ENCODE data around the gene ATP2A1. TPM values are rescaled to one million over a fixed set of nuclear protein-coding genes. Genes with fewer than 3 reads are reported as not detected.
"Not testable (repeated sequence)": the region's sequence is repeated elsewhere in the genome, so short reads cannot be mapped to it uniquely, and the experiment has no call there.

The ATP2A1 gene
- total RNA-seq, 1 donor from 2014 or later, result 0.45 TPM

GRCh38 chr16:28927815-28928214, 49.5 kb downstream of the ATP2A1 start:
- intact Hi-C loops (cut with micrococcal nuclease), result no loop called here
- no peak for ATAC-seq

GRCh38 chr16:28930203-28930602, 51.9 kb downstream of the ATP2A1 start:
- DNase-seq, result no peak
- intact Hi-C loops (cut with micrococcal nuclease), result no loop called here
- ATAC-seq, result no peak

More at GRCh38 chr16:28927815-28928214, 49.5 kb downstream of the ATP2A1 start:
- no peak for DNase-seq

- intact Hi-C loops (cut with micrococcal nuclease), result no loop called here
- DNase-seq, result no peak
- no peak for ATAC-seq
Observed at GRCh38 chr16:28930652-28931051, 52.4 kb downstream of the ATP2A1 start.

GRCh38 chr16:28931801-28932225, 53.5 kb downstream of the ATP2A1 start, which contains the start of gene CD19:
TSS of gene CD19 (plus strand) at chr16:28931971. CDS start at chr16:28932001, 30 bp downstream.
- no peak for DNase-seq
- intact Hi-C loops (cut with micrococcal nuclease), result no loop called here
- no peak for ATAC-seq

- intact Hi-C loops (cut with micrococcal nuclease), result no loop called here
- no peak for DNase-seq
- no peak for ATAC-seq
Observed at GRCh38 chr16:28932339-28933141, 54.3 kb downstream of the ATP2A1 start.

GRCh38 chr16:28933171-28933570, 54.9 kb downstream of the ATP2A1 start:
- intact Hi-C loops (cut with micrococcal nuclease), result no loop called here
- no peak for DNase-seq
- ATAC-seq, result no peak

- DNase-seq (no peak), ATAC-seq (no peak)
- intact Hi-C loops (cut with micrococcal nuclease), result no loop called here
Observed at GRCh38 chr16:28935346-28935745, 57.1 kb downstream of the ATP2A1 start.

- intact Hi-C loops (cut with micrococcal nuclease), result no loop called here
- ATAC-seq (peak; percentile 98), DNase-seq (peak; percentile 87)
Observed at GRCh38 chr16:28935924-28936783, 57.9 kb downstream of the ATP2A1 start.

- DNase-seq (no peak), ATAC-seq (no peak)
- intact Hi-C loops (cut with micrococcal nuclease), result no loop called here
Observed at GRCh38 chr16:28936784-28937155, 58.5 kb downstream of the ATP2A1 start.

- DNase-seq (no peak), ATAC-seq (no peak)
- intact Hi-C loops (cut with micrococcal nuclease), result no loop called here
Observed at GRCh38 chr16:28937222-28937876, 59.1 kb downstream of the ATP2A1 start.

- no peak for DNase-seq
- intact Hi-C loops (cut with micrococcal nuclease), result no loop called here
- no peak for ATAC-seq
Observed at GRCh38 chr16:28938721-28939120, 60.4 kb downstream of the ATP2A1 start.

GRCh38 chr16:28939825-28940224, 61.5 kb downstream of the ATP2A1 start:
- DNase-seq; intact Hi-C loops (cut with micrococcal nuclease); ATAC-seq: not testable (repeated sequence)

GRCh38 chr16:28943281-28943680, 65.0 kb downstream of the ATP2A1 start:
- intact Hi-C loops (cut with micrococcal nuclease), result no loop called here
- ATAC-seq (no peak), DNase-seq (no peak)

GRCh38 chr16:28946681-28947080, 68.4 kb downstream of the ATP2A1 start:
- ATAC-seq (no peak), DNase-seq (no peak)
- intact Hi-C loops (cut with micrococcal nuclease), result no loop called here

GRCh38 chr16:28950648-28951409, 72.5 kb downstream of the ATP2A1 start, which contains the start of gene NFATC2IP:
TSS of gene NFATC2IP (plus strand) at chr16:28950937. CDS start at chr16:28951012, 75 bp downstream.
- intact Hi-C loops (cut with micrococcal nuclease), result no loop called here
- peak; percentile 98 for ATAC-seq

GRCh38 chr16:28951410-28951943, 73.2 kb downstream of the ATP2A1 start:
- no peak for ATAC-seq
- intact Hi-C loops (cut with micrococcal nuclease), result no loop called here
- no peak for DNase-seq

More at GRCh38 chr16:28950648-28951409, 72.5 kb downstream of the ATP2A1 start, which contains the start of gene NFATC2IP:
- DNase-seq, result peak; percentile 99

Data from left ventricle myocardium superior (tissue), 1 donor.